ENCODE data around the gene TNRC18.

TNRC18 gene

DNA sequence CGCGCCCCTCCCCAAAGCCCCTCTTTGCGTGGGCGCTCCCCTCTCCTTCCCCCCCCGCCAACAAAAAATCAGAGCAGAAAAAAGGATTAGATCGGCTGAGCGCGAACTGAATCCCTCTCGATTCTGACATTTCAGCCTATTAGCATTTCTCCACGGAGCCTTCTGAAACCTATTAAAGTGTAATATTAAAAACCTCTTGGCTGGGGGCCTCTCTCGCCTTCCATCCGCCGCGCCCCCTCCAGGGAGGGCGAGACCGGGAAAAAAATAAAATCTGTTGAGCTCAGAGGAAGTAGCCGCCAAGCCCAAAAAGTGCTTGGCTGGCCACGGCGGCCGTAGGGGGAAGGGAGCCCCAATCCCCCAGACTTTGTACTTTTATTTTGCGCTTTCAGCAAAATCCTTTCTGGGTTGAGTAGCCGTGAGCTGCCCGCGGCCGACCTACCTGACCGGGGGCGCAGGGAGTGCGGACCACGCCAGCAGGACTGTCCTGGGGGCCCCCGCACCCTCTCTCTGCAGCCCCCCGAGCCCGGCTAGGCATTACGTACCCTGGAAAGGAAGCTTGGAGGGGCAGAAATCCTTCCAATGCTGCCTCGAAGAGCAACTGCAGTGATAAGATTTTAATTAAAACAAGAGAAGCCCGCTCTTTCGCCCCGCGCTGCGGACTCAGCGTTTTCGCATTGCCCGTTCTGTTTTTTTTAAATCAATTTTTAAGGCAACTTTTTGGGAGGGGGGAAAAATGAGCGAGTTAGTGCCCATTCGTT is 1.3 kb upstream of the TNRC18 start:
- Histone ChIP-seq H3K27ac (peak overlapping the region; percentile 95), H3K4me3 (ENCODE audit: low read depth, low read length) (peak overlapping the region; percentile 85), H3K36me3 (replicated peaks) (peaks cover 5% of the 10 kb centered on the region), H3K27me3 (replicated peaks) (no peaks in the 10 kb centered on the region)
- no peak for DNase-seq
- TF ChIP-seq, protein P1, sequence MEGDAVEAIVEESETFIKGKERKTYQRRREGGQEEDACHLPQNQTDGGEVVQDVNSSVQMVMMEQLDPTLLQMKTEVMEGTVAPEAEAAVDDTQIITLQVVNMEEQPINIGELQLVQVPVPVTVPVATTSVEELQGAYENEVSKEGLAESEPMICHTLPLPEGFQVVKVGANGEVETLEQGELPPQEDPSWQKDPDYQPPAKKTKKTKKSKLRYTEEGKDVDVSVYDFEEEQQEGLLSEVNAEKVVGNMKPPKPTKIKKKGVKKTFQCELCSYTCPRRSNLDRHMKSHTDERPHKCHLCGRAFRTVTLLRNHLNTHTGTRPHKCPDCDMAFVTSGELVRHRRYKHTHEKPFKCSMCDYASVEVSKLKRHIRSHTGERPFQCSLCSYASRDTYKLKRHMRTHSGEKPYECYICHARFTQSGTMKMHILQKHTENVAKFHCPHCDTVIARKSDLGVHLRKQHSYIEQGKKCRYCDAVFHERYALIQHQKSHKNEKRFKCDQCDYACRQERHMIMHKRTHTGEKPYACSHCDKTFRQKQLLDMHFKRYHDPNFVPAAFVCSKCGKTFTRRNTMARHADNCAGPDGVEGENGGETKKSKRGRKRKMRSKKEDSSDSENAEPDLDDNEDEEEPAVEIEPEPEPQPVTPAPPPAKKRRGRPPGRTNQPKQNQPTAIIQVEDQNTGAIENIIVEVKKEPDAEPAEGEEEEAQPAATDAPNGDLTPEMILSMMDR (IDR thresholded peaks at IDR 0.05; ENCODE audit: low read depth, low read length, missing control alignments), result no peak
- in situ Hi-C loops (cut with HindIII; ENCODE audit: low pct_ligation_motif_present, low sequenced_read_pairs), result no loop called here

DNA sequence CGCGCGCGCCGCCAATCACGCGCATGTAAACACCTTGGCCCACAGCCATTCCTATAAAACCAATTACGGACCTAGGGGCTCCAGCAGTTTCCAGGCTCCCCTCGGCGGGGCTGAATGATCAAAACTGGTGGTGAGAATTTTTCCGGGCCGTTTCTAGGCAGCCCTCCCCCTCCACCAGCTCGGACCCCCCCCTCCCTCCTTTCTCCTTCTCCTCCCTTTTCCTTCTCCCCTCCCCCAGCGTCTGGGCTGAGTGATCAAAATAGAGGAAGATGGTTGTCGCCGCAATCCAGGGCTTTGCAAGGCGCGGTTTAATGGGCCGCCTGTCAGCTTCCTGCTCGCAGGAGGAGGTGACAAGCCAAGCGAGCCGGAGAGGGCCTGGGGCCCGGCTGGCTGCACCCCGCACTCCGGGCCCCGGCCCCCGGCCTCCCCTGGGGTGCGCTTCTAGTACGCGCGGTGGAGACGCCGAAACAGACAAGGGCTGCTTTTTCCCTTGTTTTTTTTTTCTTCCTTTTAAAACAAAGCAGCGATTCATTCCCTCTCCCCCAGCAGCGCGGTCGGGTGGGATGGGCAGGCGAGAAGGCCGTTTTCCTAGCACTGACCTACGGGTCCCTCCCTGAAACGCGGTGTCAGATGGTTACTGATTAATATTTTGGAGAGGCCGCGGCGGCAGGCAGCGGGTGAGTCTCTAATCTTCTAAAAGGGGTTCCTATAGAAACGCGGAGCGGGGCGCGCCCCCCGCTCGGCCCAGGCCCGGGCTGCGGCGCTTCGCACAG is 528 bp upstream of the TNRC18 start:
- Histone ChIP-seq H3K27me3 (replicated peaks) (no peaks in the 10 kb centered on the region), H3K27ac (peak overlapping the region; percentile 95), H3K36me3 (replicated peaks) (peaks cover 5% of the 10 kb centered on the region), H3K4me3 (ENCODE audit: low read depth, low read length) (peak overlapping the region; percentile 85)
- DNase-seq, result peak; percentile 99
- TF ChIP-seq, protein P1 (IDR thresholded peaks at IDR 0.05; ENCODE audit: low read depth, low read length, missing control alignments), result no peak
- in situ Hi-C loops (cut with HindIII; ENCODE audit: low pct_ligation_motif_present, low sequenced_read_pairs), result no loop called here

DNA sequence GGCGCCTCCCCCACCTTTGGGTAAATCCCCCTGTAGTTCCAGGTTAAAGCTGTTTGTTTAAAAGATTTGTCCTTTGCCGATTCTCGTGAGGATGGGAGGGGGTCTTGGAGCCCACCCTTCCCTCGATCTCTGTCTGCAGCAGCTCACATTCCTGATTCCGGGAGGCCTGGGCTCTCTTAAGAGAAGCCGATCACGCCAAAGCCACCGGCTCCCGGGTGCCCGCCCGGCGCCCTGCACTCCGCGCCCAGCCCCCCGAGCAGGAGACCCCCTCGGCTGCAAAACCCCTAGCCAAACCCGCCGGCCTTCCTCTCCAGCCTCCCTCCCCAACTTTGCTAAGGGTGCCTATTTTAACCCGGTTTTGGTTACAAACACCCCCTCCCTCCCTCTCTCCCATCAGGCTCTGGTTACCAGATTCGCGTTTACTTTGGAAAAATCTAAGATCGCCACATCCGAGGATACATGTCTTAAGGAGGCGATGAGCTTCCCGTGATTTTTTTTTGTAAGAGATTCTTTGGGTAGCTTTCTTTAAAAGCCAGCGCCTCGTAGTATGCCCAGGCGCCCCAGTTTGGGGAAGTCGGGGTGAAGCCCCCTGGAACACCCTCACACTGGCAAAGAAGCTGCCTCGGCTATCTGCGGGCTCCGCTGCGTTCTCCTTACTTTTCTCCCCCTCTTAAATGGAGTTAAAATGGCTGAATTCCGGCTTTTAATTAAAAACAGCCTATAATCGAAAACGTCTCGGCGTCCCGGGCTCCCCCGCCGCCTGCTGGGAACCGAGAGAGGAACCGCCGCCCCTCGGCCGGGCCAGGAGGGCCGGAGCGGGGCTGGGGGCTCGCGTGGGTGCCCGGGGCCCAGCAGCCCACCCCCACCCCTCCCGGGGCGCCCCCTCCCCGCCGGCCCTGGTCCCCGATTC is 983 bp downstream of the TNRC18 start:
- H3K4me3 ChIP-seq (ENCODE audit: low read depth, low read length), result peak overlapping the region; percentile 85
- in situ Hi-C loops (cut with HindIII; ENCODE audit: low pct_ligation_motif_present, low sequenced_read_pairs), result no loop called here
- TF ChIP-seq, protein P1 (IDR thresholded peaks at IDR 0.05; ENCODE audit: low read depth, low read length, missing control alignments), result peak; percentile 23
- no peak for DNase-seq
- peak overlapping the region; percentile 73 for H3K27ac ChIP-seq
- peaks cover 5% of the 10 kb centered on the region for H3K36me3 ChIP-seq (replicated peaks)
- H3K27me3 ChIP-seq (replicated peaks), result no peaks in the 10 kb centered on the region

DNA sequence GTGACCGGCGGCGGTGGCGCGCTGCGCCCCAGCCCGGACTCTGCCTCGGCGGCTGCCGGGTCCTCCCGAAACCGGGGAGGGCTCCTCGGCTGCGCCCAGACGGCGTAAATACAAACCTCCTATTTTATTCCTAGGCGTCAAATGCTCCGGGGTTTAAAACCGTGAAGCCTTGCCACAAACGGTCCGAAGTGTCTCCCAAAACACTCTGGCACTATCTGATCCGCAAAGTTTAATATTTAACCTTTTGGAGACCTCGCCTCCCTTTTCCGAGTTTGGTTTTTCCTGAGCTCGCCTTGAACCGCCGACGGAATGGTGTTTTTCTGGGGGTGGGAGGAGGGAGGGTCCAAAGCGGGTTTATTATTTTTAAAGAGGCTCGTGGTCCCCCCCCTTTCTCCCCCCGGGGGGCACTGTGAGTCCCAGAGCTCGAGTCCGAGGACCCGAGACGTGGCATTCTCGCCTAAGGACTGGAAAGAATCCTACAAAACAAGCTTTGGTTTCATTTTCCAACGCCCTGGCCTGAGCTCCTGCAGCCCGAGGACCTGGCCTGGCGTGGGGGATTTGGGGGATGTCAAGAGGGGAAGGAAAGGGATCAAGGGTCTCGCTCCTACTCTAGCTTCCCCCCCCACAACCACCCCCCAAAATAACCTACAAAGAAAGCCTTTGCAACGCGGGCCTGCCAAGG is 1.8 kb downstream of the TNRC18 start:
- peak overlapping the region; percentile 73 for H3K27ac ChIP-seq

More for the DNA sequence above, 1.8 kb downstream of the TNRC18 start:
- H3K36me3 ChIP-seq (replicated peaks), result peaks cover 5% of the 10 kb centered on the region
- TF ChIP-seq, protein P1 (IDR thresholded peaks at IDR 0.05; ENCODE audit: low read depth, low read length, missing control alignments), result no peak
- in situ Hi-C loops (cut with HindIII; ENCODE audit: low pct_ligation_motif_present, low sequenced_read_pairs), result no loop called here
- DNase-seq, result peak; percentile 77
- peak overlapping the region; percentile 85 for H3K4me3 ChIP-seq (ENCODE audit: low read depth, low read length)
- no peaks in the 10 kb centered on the region for H3K27me3 ChIP-seq (replicated peaks)

Data from brain microvascular endothelial cell (primary cell).